ENCODE measurements around the gene TMEM53.

The TMEM53 gene

DNA sequence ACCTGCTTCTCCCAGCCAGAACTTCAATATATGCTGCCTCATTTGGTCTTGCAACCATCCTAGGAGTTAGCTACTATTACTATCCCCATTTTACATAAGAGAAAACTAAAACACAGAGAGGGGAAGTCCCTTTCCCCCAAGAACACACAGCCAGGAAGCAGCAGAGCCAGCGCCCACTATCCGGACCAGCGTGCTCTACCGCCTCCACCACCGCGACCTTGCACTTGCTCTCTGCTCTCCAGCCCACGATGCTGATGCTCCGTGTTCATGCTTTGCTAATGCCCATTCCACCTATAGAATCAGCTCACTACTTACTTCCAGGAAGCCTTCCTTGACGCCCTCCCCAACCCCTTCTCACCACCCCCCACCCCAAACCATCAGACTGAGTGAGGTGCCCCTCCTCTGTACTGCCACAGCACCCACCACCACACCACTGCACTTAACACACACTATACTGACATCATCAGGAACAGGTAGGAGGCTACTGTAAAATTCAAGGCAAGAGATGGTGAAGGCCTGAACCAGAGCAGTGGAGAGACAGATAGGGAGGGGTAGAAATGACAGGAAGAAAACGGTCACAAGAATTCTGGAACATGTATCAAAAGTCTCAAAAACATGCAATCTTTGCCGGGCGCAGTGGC is 9.4 kb downstream of the TMEM53 start:
- no peak for DNase-seq (ENCODE audit: low read depth, low spot score)
- in situ Hi-C loops (cut with HindIII; ENCODE audit: low sequenced_read_pairs), result no loop called here
- TF ChIP-seq, protein P1, sequence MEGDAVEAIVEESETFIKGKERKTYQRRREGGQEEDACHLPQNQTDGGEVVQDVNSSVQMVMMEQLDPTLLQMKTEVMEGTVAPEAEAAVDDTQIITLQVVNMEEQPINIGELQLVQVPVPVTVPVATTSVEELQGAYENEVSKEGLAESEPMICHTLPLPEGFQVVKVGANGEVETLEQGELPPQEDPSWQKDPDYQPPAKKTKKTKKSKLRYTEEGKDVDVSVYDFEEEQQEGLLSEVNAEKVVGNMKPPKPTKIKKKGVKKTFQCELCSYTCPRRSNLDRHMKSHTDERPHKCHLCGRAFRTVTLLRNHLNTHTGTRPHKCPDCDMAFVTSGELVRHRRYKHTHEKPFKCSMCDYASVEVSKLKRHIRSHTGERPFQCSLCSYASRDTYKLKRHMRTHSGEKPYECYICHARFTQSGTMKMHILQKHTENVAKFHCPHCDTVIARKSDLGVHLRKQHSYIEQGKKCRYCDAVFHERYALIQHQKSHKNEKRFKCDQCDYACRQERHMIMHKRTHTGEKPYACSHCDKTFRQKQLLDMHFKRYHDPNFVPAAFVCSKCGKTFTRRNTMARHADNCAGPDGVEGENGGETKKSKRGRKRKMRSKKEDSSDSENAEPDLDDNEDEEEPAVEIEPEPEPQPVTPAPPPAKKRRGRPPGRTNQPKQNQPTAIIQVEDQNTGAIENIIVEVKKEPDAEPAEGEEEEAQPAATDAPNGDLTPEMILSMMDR (IDR thresholded peaks at IDR 0.05; ENCODE audit: low read depth, low read length), result no peak
- no peak overlapping the region for H3K4me3 ChIP-seq (ENCODE audit: low read depth, low read length)

GRCh38 chr1:44663417-44663816 is 10.9 kb downstream of the TMEM53 start:
- DNase-seq (ENCODE audit: low read depth, low spot score), result no peak
- in situ Hi-C loops (cut with HindIII; ENCODE audit: low sequenced_read_pairs), result no loop called here
- TF ChIP-seq, protein P1 (IDR thresholded peaks at IDR 0.05; ENCODE audit: low read depth, low read length), result no peak
- no peak overlapping the region for H3K4me3 ChIP-seq (ENCODE audit: low read depth, low read length)

- no peak overlapping the region for H3K4me3 ChIP-seq (ENCODE audit: low read depth, low read length)
- TF ChIP-seq, protein P1 (IDR thresholded peaks at IDR 0.05; ENCODE audit: low read depth, low read length), result no peak
- no peak for DNase-seq (ENCODE audit: low read depth, low spot score)
- in situ Hi-C loops (cut with HindIII; ENCODE audit: low sequenced_read_pairs), result no loop called here
These were observed 11.6 kb downstream of the TMEM53 start for GRCh38 chr1:44662683-44663030.

DNA sequence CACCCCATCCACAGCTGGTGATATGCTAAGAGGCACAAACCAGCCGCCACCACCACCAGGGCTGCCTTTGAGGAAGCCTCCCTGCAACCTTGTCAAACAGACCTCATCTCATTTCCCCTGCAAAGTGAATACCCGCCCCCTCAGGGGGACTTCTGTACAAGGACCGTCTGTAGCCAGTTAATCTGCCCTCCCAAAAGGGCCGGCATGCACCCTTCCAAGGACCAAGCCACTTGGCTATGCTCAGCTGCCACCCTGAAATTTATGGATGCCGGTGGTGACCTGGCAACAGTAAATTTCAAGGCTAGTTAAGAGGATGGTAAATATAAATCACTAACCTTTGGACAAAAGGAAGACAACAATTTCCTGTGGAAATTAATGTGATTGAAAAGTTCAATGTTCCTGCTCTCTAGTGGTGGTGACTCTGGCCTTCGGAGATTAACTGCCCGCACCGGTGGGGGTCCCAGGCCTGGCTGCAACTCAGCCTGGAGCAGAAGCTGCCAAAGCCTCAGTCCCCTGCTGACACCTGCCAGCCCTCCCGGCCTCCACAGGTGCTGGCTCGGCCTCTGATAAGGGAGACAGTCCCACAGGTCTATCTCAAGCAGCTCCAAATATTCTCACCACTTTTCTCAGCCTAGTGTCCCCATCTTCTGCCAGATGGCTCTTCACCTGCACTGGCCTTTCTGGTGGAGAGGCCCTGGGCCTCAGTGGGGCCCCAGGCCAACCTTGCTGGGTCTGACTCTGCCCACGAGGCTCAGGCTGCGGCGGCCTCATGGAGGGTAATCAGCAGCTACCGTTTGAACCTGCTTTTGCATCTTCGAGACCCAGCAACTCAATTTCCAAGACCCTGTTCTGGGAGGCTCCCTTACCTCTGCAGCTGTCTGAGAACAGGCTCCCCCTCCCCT is 12.2 kb downstream of the TMEM53 start:
- H3K4me3 ChIP-seq (ENCODE audit: low read depth, low read length), result no peak overlapping the region
- in situ Hi-C loops (cut with HindIII; ENCODE audit: low sequenced_read_pairs), result no loop called here
- TF ChIP-seq, protein P1 (IDR thresholded peaks at IDR 0.05; ENCODE audit: low read depth, low read length), result no peak
- no peak for DNase-seq (ENCODE audit: low read depth, low spot score)

- H3K4me3 ChIP-seq (ENCODE audit: low read depth, low read length), result no peak overlapping the region
- in situ Hi-C loops (cut with HindIII; ENCODE audit: low sequenced_read_pairs), result no loop called here
- peak; percentile 16 for DNase-seq (ENCODE audit: low read depth, low spot score)
- TF ChIP-seq, protein P1 (IDR thresholded peaks at IDR 0.05; ENCODE audit: low read depth, low read length), result no peak
These were observed 14.1 kb downstream of the TMEM53 start for GRCh38 chr1:44660176-44660575.

DNA sequence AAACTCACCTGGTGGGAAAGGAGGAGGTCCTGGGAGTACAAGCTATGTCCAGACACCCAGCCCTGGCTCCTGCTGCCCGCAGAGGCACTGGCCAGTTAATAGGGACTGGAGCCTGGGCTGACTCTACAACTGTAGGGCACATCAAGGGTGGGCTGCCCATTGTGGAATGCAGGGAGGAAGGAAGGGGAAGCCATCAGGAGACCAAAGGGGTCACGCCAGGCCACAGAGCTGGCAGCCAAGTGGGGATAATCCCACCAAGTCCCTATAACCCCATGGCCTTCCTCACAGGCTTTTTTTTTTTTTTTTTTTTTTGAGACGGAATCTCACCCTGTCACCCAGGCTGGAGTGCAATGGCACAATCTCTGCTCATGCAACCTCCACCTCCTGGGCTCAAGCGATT is 14.7 kb downstream of the TMEM53 start:
- in situ Hi-C loops (cut with HindIII; ENCODE audit: low sequenced_read_pairs), result no loop called here

More for the DNA sequence above, 14.7 kb downstream of the TMEM53 start:
- DNase-seq (ENCODE audit: low read depth, low spot score), result no peak
- H3K4me3 ChIP-seq (ENCODE audit: low read depth, low read length), result no peak overlapping the region
- TF ChIP-seq, protein P1 (IDR thresholded peaks at IDR 0.05; ENCODE audit: low read depth, low read length), result no peak
